ENCODE results near the gene SIX4.
"Not testable (repeated sequence)": the region's sequence is repeated elsewhere in the genome, so short reads cannot be mapped to it uniquely, and the experiment has no call there.

Gene SIX4

GRCh38 chr14:60723907-60724618, at the start of gene SIX4:
Gene SIX4, minus strand, starts transcription at chr14:60724351. Its CDS starts 277 bp downstream, at chr14:60724074.
- peak; percentile 98 for DNase-seq

GRCh38 chr14:60773558-60773957, 49.4 kb upstream of the SIX4 start:
- no peak for DNase-seq

- no peak for DNase-seq
These were observed 47.0 kb upstream of the SIX4 start for GRCh38 chr14:60771117-60771516.

GRCh38 chr14:60768602-60769001, 44.5 kb upstream of the SIX4 start:
- DNase-seq = no peak

GRCh38 chr14:60760644-60761364, 36.7 kb upstream of the SIX4 start:
- peak; percentile 58 for DNase-seq

- DNase-seq = no peak
These were observed 36.1 kb upstream of the SIX4 start for GRCh38 chr14:60760209-60760608.

GRCh38 chr14:60758885-60759284, 34.7 kb upstream of the SIX4 start:
- DNase-seq = no peak

GRCh38 chr14:60757567-60758002, 33.4 kb upstream of the SIX4 start:
- no peak for DNase-seq

- DNase-seq = no peak
These were observed 32.7 kb upstream of the SIX4 start for GRCh38 chr14:60756847-60757246.

GRCh38 chr14:60753264-60754119, 29.3 kb upstream of the SIX4 start:
- no peak for DNase-seq

GRCh38 chr14:60744566-60744965, 20.4 kb upstream of the SIX4 start:
- no peak for DNase-seq

GRCh38 chr14:60738843-60739508, 14.8 kb upstream of the SIX4 start:
- DNase-seq = no peak

GRCh38 chr14:60736494-60736893, 12.3 kb upstream of the SIX4 start:
- DNase-seq = no peak

GRCh38 chr14:60735416-60735815, 11.3 kb upstream of the SIX4 start:
- DNase-seq = no peak

GRCh38 chr14:60734465-60735242, 10.5 kb upstream of the SIX4 start, which contains the start of gene MNAT1:
Gene MNAT1, plus strand, starts transcription at chr14:60734761. Its CDS starts 102 bp downstream, at chr14:60734863.
- peak; percentile 92 for DNase-seq

- no peak for DNase-seq
These were observed 8.8 kb upstream of the SIX4 start for GRCh38 chr14:60732840-60733483.

- DNase-seq = not testable (repeated sequence)
These were observed 7.1 kb upstream of the SIX4 start for GRCh38 chr14:60731291-60731690.

GRCh38 chr14:60723116-60723906, 840 bp downstream of the SIX4 start:
- DNase-seq = peak; percentile 79

- DNase-seq = peak; percentile 74
These were observed 1.6 kb downstream of the SIX4 start for GRCh38 chr14:60722357-60723115.

GRCh38 chr14:60722107-60722356, 2.1 kb downstream of the SIX4 start:
- DNase-seq = no peak
